ENCODE results near the gene SLAMF7.

Gene SLAMF7

GRCh38 chr1:160745551-160745950 is 6.5 kb downstream of the SLAMF7 start:
- DNase-seq (ENCODE audit: low read depth): no peak

- no peak for DNase-seq (ENCODE audit: low read depth)
Observed at GRCh38 chr1:160746836-160747500, 7.9 kb downstream of the SLAMF7 start.

- DNase-seq (ENCODE audit: low read depth): no peak
Observed at GRCh38 chr1:160747717-160748116, 8.7 kb downstream of the SLAMF7 start.

GRCh38 chr1:160748181-160748877 is 9.3 kb downstream of the SLAMF7 start:
- DNase-seq (ENCODE audit: low read depth): no peak

GRCh38 chr1:160748878-160749269 is 9.8 kb downstream of the SLAMF7 start:
- no peak for DNase-seq (ENCODE audit: low read depth)

GRCh38 chr1:160750608-160751007 is 11.6 kb downstream of the SLAMF7 start:
- no peak for DNase-seq (ENCODE audit: low read depth)

GRCh38 chr1:160752406-160752805 is 13.4 kb downstream of the SLAMF7 start:
- no peak for DNase-seq (ENCODE audit: low read depth)

- DNase-seq (ENCODE audit: low read depth): no peak
Observed at GRCh38 chr1:160752924-160753323, 13.9 kb downstream of the SLAMF7 start.

GRCh38 chr1:160753594-160753993 is 14.5 kb downstream of the SLAMF7 start:
- DNase-seq (ENCODE audit: low read depth): no peak

- no peak for DNase-seq (ENCODE audit: low read depth)
Observed at GRCh38 chr1:160755461-160755860, 16.4 kb downstream of the SLAMF7 start.

GRCh38 chr1:160755911-160756848 is 17.1 kb downstream of the SLAMF7 start:
- DNase-seq (ENCODE audit: low read depth): no peak

GRCh38 chr1:160756849-160757201 is 17.8 kb downstream of the SLAMF7 start:
- no peak for DNase-seq (ENCODE audit: low read depth)

GRCh38 chr1:160758521-160758920 is 19.5 kb downstream of the SLAMF7 start:
- no peak for DNase-seq (ENCODE audit: low read depth)

- DNase-seq (ENCODE audit: low read depth): no peak
Observed at GRCh38 chr1:160759740-160760139, 20.7 kb downstream of the SLAMF7 start.

GRCh38 chr1:160761046-160761445 is 22.0 kb downstream of the SLAMF7 start:
- DNase-seq (ENCODE audit: low read depth): no peak

GRCh38 chr1:160761886-160762285 is 22.8 kb downstream of the SLAMF7 start:
- no peak for DNase-seq (ENCODE audit: low read depth)

GRCh38 chr1:160763993-160764392 is 24.9 kb downstream of the SLAMF7 start:
- DNase-seq (ENCODE audit: low read depth): no peak

GRCh38 chr1:160767395-160768294 is 28.6 kb downstream of the SLAMF7 start:
- no peak for DNase-seq (ENCODE audit: low read depth)

GRCh38 chr1:160768295-160768657 is 29.2 kb downstream of the SLAMF7 start:
- no peak for DNase-seq (ENCODE audit: low read depth)

- DNase-seq (ENCODE audit: low read depth): no peak
Observed at GRCh38 chr1:160772331-160772730, 33.3 kb downstream of the SLAMF7 start.

- DNase-seq (ENCODE audit: low read depth): no peak
Observed at GRCh38 chr1:160773093-160773492, 34.0 kb downstream of the SLAMF7 start.

Measured in fibroblast of gingiva (primary cell).